GM21515 (cell line): Measurements from ENCODE around the gene TGIF2.
"Not testable (repeated sequence)": the region's sequence is repeated elsewhere in the genome, so short reads cannot be mapped to it uniquely, and the experiment has no call there.

Experiments used
- ATAC-seq: cut with Tn5 transposase; IDR thresholded peaks from one replicate; pipeline ENCODE4 v1.9.1; 2021; ENCODE audit not compliant: unreplicated experiment

Gene TGIF2

GRCh38 chr20:36546111-36546736 lies 27.2 kb upstream of the TGIF2 start:
- ATAC-seq = no peak

- ATAC-seq = no peak
Observed at GRCh38 chr20:36547186-36548005, 26.0 kb upstream of the TGIF2 start.

DNA sequence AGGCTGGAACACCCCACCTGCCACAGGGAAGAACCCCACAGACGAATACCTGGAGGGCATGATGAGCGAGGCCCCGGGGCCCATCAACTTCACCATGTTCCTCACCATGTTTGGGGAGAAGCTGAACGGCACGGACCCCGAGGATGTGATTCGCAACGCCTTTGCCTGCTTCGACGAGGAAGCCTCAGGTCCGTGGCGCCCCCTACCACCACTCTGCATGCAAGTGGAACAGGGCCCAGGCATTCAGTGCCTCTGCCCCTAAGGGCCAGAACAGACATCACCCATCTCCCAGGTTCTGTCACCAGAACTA lies 25.4 kb upstream of the TGIF2 start:
- no peak for ATAC-seq

DNA sequence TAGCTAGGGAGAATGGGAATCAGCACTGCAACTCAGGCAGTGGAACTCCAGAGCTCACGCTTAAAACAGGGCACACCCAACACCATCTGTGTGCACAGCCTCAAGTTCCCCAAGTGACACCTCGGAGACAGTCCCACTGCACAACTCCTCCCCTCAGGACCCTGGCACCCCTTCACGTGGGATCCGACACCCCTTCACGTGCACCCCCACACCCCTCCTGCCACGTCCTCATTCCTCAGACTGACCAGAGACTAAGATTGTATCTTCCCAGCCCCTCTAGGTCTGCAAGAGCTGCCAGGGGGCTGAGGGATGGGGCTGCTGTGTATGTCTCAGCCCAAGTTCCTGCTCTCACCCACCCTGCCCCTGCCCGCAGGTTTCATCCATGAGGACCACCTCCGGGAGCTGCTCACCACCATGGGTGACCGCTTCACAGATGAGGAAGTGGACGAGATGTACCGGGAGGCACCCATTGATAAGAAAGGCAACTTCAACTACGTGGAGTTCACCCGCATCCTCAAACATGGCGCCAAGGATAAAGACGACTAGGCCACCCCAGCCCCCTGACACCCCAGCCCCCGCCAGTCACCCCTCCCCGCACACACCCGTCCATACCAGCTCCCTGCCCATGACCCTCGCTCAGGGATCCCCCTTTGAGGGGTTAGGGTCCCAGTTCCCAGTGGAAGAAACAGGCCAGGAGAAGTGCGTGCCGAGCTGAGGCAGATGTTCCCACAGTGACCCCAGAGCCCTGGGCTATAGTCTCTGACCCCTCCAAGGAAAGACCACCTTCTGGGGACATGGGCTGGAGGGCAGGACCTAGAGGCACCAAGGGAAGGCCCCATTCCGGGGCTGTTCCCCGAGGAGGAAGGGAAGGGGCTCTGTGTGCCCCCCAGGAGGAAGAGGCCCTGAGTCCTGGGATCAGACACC lies 24.4 kb upstream of the TGIF2 start:
- ATAC-seq = no peak

GRCh38 chr20:36549628-36549941 lies 23.8 kb upstream of the TGIF2 start:
- no peak for ATAC-seq

GRCh38 chr20:36549942-36550789 lies 23.2 kb upstream of the TGIF2 start:
- no peak for ATAC-seq

DNA sequence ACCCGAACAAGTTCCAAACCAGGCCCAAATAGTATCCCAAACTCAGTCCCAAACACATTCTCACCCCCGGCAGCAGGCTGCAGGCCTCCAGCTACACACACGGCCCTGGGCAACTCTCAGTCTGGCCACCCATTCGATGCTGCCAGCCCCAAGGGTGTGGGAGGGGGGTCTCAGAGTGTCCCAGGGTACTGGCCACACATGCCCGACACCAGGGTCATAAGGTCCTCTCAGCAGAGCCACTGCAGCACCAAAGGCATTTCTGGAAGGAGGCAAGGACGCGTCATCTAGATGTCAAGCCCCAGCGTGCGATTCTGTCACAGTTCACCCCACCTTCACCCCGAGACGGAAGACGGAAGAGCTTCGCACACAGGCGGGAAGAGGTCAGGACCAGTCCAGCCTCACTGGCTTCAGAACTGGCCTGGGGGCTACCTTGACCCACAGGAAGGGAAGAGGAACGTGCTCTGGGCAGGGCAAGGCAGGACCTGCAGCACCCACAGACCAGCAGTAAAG lies 22.6 kb upstream of the TGIF2 start:
- ATAC-seq = no peak

DNA sequence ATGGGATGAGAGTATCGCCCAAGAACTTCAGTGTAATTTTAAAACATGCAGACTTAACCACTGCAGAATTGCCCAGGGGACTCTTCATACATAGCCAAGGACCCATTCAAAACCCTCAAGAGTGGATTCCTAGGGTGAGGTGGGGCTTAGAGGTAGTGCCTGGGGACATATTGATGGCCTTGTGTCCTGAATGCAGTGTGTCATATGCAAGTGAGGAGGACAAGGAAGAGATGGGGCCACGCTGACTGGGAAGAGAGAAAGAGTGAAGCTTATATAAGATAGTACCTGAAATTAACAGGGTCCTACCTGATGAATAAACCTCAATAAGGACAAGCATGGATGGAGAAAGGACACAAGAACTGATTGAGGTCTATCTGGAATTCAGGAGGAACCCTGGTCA lies 18.1 kb upstream of the TGIF2 start:
- no peak for ATAC-seq

DNA sequence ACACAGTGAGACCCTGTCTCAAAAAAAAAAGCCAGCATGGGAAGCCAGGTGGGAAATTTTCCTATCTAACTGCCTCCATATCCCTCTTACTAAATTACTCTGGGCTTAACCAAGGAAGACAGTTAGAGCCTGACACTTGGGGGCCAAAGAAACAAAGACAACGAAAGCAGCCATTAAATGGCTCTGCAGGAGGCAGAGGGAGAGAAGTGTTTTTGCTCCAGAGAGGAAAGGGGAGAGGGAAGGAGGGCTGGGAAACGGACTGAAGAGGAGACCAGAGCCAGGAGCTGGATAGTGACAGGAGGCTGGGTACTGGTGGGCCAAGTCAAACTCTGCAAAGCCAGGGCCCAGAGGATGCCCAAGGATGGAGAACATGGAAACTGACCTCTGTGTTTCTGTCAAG lies 10.7 kb upstream of the TGIF2 start:
- no peak for ATAC-seq

GRCh38 chr20:36563374-36563773 lies 10.0 kb upstream of the TGIF2 start:
- no peak for ATAC-seq

- ATAC-seq = not testable (repeated sequence)
Observed at GRCh38 chr20:36564078-36564725, 9.2 kb upstream of the TGIF2 start.

- ATAC-seq = not testable (repeated sequence)
Observed at GRCh38 chr20:36564726-36565121, 8.7 kb upstream of the TGIF2 start.

- ATAC-seq = no peak
Observed at GRCh38 chr20:36565520-36565919, 7.9 kb upstream of the TGIF2 start.

DNA sequence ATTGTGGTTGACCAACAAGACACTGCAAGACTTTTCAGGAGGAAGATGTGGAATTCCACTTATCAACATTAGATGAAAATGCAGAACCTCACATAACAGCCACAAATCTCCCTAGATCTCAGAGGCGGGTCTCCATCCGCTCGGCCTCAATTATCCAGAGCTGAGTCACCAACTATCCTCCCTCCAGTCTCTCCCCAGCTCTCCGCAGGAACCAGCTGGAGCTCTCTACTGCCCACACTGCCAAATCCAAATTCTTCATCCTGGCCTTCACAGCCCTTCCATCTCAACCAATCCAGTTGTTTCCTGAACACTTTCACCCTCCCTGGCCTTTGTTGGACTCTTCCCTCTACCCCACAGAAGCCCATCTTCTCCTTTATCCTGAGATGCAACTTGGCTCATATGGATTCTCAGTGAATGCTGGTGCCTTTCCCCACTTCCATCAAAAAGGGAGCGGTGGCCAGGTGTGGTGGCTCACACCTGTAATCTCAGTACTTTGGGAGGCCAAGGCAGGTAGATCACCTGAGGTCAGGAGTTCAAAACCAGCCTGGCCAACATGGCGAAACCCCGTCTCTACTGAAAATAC lies 3.5 kb upstream of the TGIF2 start:
- ATAC-seq = no peak

DNA sequence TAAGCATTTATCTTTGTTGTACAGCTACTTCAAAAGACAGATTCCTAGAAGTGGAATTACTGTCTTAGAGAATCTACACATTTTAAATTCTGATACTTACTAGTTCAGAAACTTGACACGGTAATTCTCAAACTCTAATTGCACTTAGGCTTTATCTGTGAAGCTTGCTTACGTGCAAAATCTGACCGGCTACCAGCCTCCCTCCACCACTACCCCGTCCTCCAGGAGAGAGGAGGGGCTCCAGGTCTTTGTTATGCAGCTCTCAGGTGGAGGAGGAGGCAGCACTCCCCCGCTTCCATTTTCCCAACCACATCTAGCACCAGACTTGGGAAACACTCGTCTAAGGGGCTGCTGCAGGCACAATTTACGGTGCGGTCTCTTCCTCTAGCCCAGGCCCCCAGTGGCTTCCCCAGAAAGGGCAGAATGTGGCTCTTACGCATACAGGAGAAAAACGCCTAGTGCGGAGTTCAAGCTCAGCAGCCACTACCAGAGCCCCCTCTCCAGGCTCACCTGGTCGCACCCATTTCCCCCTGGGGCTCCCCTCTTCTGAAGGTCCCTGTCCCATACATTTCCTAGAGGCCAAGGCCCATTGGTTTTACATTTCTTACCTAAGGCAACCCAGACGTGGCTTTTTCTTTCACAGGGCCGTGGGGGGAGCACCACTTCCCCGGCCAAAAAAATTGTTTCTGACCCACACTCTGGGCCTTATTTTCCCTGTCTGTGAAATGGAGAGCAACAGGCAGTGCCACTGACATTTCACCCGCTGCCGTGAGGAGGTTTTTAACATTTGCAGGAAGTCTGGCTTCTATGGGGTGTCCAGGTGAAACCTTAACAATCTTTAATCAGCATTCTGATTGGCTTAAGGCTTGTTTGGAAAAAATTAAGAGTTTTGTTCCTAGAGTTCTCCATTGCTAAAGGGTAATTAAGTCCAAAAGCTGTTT lies 1.6 kb upstream of the TGIF2 start:
- no peak for ATAC-seq

DNA sequence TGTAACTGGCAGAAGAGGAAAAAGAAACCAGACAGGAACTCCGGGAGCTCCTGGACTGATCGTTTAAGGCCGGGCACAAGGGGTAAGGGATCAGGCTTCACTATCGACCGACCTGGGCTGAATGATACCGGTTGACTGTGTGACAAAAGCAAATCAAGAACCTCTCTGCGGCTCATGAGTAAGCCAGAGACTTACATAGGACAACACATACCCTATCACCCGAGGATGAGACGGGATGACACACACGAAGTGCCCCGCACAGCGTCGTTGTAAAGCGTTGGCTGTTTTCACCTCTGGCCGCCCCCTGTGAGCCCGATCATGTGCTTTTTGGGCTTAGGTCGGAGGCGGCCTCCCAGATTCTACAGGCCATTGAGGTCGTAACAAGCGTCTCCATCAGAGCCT lies 695 bp upstream of the TGIF2 start:
- peak; percentile 7 for ATAC-seq

DNA sequence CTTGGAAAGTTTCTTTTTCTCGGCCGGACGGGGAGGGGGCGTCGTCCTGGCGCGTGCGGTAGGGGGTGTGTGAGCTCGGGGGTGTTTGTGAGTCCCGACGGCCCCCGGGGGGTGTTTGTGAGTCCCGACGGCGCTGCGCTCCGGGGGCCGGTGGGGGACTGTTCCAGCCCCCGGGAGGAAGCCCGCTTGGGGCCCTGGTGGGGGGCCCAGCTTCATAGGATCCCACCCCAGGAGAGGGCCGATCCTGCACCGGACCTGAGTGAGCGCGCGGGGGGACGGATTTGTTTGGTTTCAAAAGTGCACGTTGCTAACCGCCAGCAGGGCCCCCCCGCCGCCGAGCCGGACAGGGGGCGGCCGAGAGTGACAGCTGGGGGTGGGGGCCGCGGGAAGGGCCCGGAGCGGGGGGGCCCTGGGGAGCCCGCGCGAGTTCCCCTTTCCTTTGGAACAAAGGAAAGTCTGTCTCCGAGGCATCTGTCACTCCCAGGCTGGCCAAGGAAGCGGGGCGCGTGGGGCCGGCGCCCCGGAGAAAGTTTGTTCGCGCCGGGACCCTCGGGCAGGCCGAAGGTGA lies 485 bp downstream of the TGIF2 start:
- no peak for ATAC-seq

DNA sequence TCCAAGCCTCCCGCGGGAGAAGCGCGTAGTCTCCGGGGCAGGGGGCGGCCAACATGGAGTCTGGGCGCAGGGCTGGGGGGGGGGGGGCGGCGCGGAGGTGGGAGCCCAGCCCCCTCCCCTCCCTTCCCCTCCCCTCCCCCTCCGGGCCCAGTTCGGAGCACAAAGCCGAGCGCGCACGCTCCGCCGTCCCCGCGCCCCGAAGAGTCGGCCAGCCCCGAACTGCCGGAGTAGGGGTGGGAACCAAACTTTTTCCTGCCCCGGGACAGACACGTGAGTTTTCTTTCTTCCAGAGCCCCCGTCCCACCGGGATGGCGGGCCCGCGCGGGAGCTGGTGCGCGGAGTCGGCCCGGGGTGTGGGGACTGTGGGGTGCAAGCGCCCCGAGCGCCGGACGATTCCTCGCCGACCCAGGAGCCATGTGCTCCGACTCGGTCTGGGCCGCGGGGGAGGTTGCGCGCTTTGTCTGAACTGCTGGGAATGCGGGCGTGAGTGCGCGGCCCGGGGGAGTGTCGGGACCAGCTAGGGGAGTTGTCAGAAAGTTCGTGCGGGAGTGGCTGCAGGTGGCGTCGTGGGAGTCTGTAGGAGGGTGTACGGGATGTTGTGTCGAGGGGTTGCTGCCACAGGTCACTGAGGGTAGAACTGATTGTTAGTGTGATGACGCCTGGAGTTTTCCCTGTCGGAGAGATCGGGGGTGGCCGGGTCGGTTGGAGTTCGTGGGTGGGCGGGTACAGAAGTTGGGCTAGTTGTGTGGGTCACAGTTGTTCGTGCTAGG lies 1.2 kb downstream of the TGIF2 start:
- ATAC-seq = no peak
